Activated CD8-positive, alpha-beta T cell treated with anti-CD3 and anti-CD28 coated beads for 36 hours (primary cell): Measurements from ENCODE around the gene SLC35A3. TPM values are rescaled to one million over a fixed set of nuclear protein-coding genes. Genes with fewer than 3 reads are reported as not detected.

Experiments used
- ATAC-seq: fragments of 200-7000 bp; cut with Tn5 transposase; one replicate; pipeline ENCODE4 v1.10.0; 2021; ENCODE audit warnings: mild to moderate bottlenecking, moderate library complexity
- CTCF ChIA-PET: fragments of 350-600 bp; sonication (Branson Sonifier 250); formaldehyde crosslinking; loops from one replicate; lab custom pipeline; 2021; ENCODE audit warnings: antibody characterized with exemption; lab: Charles Lee
- POLR2A ChIA-PET: fragments of 350-600 bp; sonication (Branson Sonifier 250); formaldehyde crosslinking; loops from one replicate; lab custom pipeline; 2021; ENCODE audit warnings: antibody characterized with exemption; lab: Charles Lee
- DNase-seq: peaks from one replicate; pipeline ENCODE4 v3.0.0-alpha.2; 2020
- H3K27ac Mint-ChIP-seq: one replicate; pipeline ENCODE4 v1.8.0; 2021; ENCODE audit warnings: mild to moderate bottlenecking, mixed read lengths
- H3K27me3 Mint-ChIP-seq: one replicate; pipeline ENCODE4 v1.8.0; 2021; ENCODE audit warnings: mixed read lengths
- H3K36me3 Mint-ChIP-seq: one replicate; pipeline ENCODE4 v1.8.0; 2021; ENCODE audit warnings: low read depth, mixed read lengths
- H3K4me1 Mint-ChIP-seq: one replicate; pipeline ENCODE4 v1.8.0; 2021; ENCODE audit warnings: low read depth, mixed read lengths
- H3K4me3 Mint-ChIP-seq: one replicate; pipeline ENCODE4 v1.8.0; 2021; ENCODE audit warnings: mild to moderate bottlenecking, moderate library complexity, mixed read lengths
- H3K9me3 Mint-ChIP-seq: one replicate; pipeline ENCODE4 v1.8.0; 2021; ENCODE audit warnings: mixed read lengths
- intact Hi-C: fragments of 100-400 bp; cut with micrococcal nuclease; formaldehyde crosslinking; loops from one replicate; pipeline ENCODE4 v1.10.0; 2022
- total RNA-seq, 2 experiments: library from RNA; stranded (reverse); gene quantifications; one replicate each; pipeline ENCODE4 v1.2.3, GENCODE V29; 2021
- TF ChIP-seq, protein P1 (sequence below): fragments of 200-600 bp; IDR thresholded peaks from one replicate; pipeline ENCODE4 v1.8.0; 2022; ENCODE audit warnings: antibody characterized with exemption, mild to moderate bottlenecking

The SLC35A3 gene
- total RNA-seq, 2 experiments from 2014 or later: 17.5 to 19.3 TPM

- H3K4me3 Mint-ChIP-seq: no peak overlapping the region
- peaks cover 46% of the 10 kb centered on the region for H3K36me3 Mint-ChIP-seq
- ChIA-PET CTCF (no interaction called here), POLR2A (no interaction called here)
- DNase-seq (no peak), ATAC-seq (no peak)
- H3K4me1 Mint-ChIP-seq: peaks cover 3% of the 10 kb centered on the region
- TF ChIP-seq, protein P1, sequence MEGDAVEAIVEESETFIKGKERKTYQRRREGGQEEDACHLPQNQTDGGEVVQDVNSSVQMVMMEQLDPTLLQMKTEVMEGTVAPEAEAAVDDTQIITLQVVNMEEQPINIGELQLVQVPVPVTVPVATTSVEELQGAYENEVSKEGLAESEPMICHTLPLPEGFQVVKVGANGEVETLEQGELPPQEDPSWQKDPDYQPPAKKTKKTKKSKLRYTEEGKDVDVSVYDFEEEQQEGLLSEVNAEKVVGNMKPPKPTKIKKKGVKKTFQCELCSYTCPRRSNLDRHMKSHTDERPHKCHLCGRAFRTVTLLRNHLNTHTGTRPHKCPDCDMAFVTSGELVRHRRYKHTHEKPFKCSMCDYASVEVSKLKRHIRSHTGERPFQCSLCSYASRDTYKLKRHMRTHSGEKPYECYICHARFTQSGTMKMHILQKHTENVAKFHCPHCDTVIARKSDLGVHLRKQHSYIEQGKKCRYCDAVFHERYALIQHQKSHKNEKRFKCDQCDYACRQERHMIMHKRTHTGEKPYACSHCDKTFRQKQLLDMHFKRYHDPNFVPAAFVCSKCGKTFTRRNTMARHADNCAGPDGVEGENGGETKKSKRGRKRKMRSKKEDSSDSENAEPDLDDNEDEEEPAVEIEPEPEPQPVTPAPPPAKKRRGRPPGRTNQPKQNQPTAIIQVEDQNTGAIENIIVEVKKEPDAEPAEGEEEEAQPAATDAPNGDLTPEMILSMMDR: no peak
- no peak overlapping the region for H3K27ac Mint-ChIP-seq
- intact Hi-C loops: no loop called here
- H3K27me3 Mint-ChIP-seq: no peaks in the 10 kb centered on the region
- peaks cover 5% of the 10 kb centered on the region for H3K9me3 Mint-ChIP-seq
Measured at GRCh38 chr1:99994496-99994895, 24.7 kb downstream of the SLC35A3 start.

DNA sequence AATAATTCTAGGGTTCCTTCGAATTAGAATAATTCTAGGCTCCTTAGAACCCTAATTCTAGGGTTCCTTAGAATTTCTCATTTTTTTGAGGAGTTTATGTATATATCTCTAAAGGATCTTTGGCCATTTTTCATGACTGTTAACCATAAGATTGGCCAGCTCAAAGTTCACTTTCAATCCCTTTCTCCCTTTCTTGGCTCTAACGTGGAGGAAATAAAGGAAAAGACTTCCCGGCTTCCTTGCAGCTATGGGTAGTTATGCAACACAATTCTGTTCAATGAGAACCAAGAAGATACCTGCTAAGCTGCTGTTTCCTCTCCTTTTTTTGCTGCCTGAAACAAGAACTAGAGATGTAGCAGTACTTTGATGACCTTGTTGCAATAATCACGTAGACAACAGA, 27.2 kb downstream of the SLC35A3 start:
- Mint-ChIP-seq H3K9me3 (no peaks in the 10 kb centered on the region), H3K27me3 (no peaks in the 10 kb centered on the region), H3K4me3 (no peak overlapping the region), H3K36me3 (peaks cover 34% of the 10 kb centered on the region), H3K27ac (no peak overlapping the region), H3K4me1 (peaks cover 3% of the 10 kb centered on the region)
- ATAC-seq (no peak), DNase-seq (no peak)
- TF ChIP-seq, protein P1: no peak
- ChIA-PET POLR2A (no interaction called here), CTCF (no interaction called here)
- intact Hi-C loops: no loop called here

DNA sequence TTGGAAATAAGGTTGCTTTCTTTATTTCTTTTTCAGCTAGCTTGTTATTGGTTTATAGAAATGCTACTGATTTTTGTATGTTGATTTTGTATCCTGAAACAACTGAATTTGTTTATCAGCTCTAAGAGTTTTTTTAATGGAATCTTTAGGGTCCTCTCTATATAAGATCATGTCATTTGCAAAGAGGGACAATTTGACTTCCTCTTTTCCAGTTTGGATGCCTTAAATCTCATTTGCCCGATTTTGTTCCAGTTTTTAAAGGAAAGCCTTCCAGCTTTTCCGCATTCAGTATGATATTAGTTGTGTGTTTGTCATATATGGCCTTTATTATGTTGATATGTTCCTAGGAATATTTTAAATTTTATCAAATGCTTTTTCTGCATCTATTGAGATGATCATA, 31.7 kb downstream of the SLC35A3 start:
- Mint-ChIP-seq H3K27ac (no peak overlapping the region), H3K4me1 (no peaks in the 10 kb centered on the region), H3K27me3 (no peaks in the 10 kb centered on the region), H3K9me3 (peaks cover 3% of the 10 kb centered on the region), H3K36me3 (peaks cover 34% of the 10 kb centered on the region), H3K4me3 (no peak overlapping the region)
- TF ChIP-seq, protein P1: no peak
- ATAC-seq: no peak
- intact Hi-C loops: no loop called here
- ChIA-PET CTCF (no interaction called here), POLR2A (no interaction called here)
- no peak for DNase-seq

DNA sequence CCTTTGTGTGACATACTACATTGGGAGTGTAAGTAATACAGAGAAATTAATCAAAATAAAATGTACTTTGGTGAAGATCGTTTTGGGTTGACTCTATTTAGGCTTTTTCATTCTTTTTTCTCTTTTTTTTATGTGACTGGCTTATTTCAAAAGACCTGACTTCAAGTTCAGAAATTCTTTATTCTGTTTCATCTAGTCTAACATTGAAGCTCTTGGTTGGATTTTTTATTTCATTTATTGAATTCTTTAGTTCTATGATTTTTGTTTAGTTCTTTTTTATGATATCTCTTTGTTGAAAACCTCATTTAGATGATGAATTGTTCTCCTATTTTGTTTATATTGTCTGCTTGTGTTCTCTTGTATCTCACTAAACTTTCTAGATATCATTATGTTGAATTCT, 35.6 kb downstream of the SLC35A3 start:
- Mint-ChIP-seq H3K27ac (no peak overlapping the region), H3K36me3 (peaks cover 28% of the 10 kb centered on the region), H3K27me3 (no peaks in the 10 kb centered on the region), H3K9me3 (peaks cover 3% of the 10 kb centered on the region), H3K4me1 (no peaks in the 10 kb centered on the region), H3K4me3 (no peak overlapping the region)
- TF ChIP-seq, protein P1: no peak
- intact Hi-C loops: no loop called here
- POLR2A ChIA-PET: no interaction called here
- ATAC-seq (no peak), DNase-seq (no peak)
- CTCF ChIA-PET: no interaction called here

DNA sequence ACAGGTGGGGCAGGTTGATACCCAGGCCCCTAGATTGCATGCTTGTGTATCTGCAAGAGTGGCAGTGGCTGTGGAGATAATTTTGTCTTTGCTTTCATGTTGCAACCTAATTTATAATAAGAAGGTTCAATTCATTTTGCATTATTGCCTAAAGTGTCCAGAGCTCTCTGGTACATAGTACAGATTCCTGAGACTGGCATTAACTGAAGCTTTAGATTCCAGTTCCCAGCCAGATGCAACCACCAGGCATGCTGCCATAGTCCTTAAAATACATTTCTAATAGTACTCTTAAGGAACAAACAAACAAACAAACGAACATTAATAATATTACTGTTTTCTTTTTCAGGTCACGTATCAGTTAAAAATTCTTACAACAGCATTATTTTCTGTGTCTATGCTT, 36.9 kb downstream of the SLC35A3 start:
- no peaks in the 10 kb centered on the region for H3K27me3 Mint-ChIP-seq
- no peak overlapping the region for H3K4me3 Mint-ChIP-seq
- intact Hi-C loops: no loop called here
- CTCF ChIA-PET: no interaction called here
- TF ChIP-seq, protein P1: no peak
- no peaks in the 10 kb centered on the region for H3K4me1 Mint-ChIP-seq
- peaks cover 3% of the 10 kb centered on the region for H3K9me3 Mint-ChIP-seq
- peaks cover 27% of the 10 kb centered on the region for H3K36me3 Mint-ChIP-seq
- POLR2A ChIA-PET: no interaction called here
- ATAC-seq (no peak), DNase-seq (no peak)
- H3K27ac Mint-ChIP-seq: no peak overlapping the region
